GM12801 (cell line): ENCODE results near the gene IFNA10.
"Not testable (repeated sequence)": the region's sequence is repeated elsewhere in the genome, so short reads cannot be mapped to it uniquely, and the experiment has no call there.

Experiments
- TF ChIP-seq, protein P1 (sequence below): IDR thresholded peaks from one replicate; pipeline ENCODE4 v1.5.1; 2011; ENCODE audit warnings: control low read depth; ENCODE audit not compliant: insufficient read length; ENCODE audit errors: extremely low read depth

The IFNA10 gene

GRCh38 chr9:21187487-21187886 lies 19.5 kb downstream of the IFNA10 start, which contains the start of gene IFNA4:
IFNA4 (minus strand) TSS chr9:21187587; CDS start chr9:21187531, 56 bp downstream.
- TF ChIP-seq, protein P1, sequence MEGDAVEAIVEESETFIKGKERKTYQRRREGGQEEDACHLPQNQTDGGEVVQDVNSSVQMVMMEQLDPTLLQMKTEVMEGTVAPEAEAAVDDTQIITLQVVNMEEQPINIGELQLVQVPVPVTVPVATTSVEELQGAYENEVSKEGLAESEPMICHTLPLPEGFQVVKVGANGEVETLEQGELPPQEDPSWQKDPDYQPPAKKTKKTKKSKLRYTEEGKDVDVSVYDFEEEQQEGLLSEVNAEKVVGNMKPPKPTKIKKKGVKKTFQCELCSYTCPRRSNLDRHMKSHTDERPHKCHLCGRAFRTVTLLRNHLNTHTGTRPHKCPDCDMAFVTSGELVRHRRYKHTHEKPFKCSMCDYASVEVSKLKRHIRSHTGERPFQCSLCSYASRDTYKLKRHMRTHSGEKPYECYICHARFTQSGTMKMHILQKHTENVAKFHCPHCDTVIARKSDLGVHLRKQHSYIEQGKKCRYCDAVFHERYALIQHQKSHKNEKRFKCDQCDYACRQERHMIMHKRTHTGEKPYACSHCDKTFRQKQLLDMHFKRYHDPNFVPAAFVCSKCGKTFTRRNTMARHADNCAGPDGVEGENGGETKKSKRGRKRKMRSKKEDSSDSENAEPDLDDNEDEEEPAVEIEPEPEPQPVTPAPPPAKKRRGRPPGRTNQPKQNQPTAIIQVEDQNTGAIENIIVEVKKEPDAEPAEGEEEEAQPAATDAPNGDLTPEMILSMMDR: not testable (repeated sequence)

GRCh38 chr9:21174671-21175070 lies 32.3 kb downstream of the IFNA10 start:
- TF ChIP-seq, protein P1: no peak

DNA sequence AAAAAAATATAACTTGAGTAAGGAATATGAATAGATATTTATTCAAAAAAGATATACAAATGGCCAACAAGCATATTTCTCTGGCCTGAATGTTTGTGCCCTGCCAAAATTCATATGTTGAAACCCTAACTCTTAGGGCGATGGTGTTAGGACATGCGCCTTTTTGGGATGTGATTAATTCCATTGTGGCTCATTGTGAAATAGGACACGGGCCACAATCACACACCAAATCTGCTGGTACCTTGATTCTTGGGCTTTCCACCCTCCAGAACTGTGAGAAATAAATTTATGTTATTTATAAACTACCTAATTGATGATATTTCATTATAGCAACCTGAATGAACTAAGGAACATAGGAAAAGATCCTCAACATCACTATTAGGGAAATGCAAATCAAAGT lies 34.8 kb downstream of the IFNA10 start:
- TF ChIP-seq, protein P1: no peak

GRCh38 chr9:21171351-21171750 lies 35.6 kb downstream of the IFNA10 start:
- TF ChIP-seq, protein P1: no peak

DNA sequence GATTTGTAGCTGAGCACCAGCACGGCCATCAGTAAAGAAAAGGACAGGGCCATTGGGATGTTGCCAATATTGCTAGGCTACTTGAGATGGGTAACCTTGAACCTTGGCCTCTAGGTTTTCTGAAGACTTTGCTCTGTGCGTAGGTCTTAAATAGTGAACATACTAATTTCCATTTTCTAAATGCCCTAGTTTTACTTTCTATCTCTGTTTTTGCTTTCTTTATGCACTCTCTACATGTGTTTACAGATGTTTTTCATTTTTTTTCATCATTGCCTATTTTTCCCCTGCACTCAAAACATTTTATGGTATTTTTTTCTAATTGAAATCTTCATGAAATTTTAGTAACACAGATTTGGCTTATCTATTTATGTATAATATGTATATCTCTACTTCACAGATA lies 40.4 kb downstream of the IFNA10 start, which contains the start of gene IFNA21:
IFNA21 (minus strand) TSS at position 101 of the 400 bp plus-strand sequence; CDS start at position 53, 48 bp downstream.
- TF ChIP-seq, protein P1: not testable (repeated sequence)

GRCh38 chr9:21165516-21165915 lies 41.4 kb downstream of the IFNA10 start:
- TF ChIP-seq, protein P1: no peak

DNA sequence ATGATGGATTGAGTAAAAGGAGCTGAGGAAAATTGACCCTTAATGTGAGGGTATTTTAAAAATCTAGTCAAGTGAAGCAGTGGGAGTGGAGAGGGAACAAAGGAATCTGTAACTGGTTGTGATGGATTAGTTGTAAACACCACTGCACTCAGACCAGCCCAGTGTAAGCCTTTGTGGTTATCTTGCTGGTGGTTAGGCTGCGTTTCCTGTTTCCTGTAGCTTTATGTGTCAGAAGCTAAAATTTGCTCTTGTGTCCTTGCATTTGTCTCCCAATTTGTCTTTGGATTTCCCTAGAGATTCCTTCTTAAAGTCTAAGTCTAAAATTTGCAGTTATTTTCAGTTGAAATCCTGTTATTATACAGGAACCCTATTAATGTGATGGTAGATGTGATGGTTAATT lies 46.8 kb downstream of the IFNA10 start:
- TF ChIP-seq, protein P1: no peak
